Psoas muscle (tissue), 8 donors: ENCODE data around the gene PRKN. TPM values are rescaled to one million over a fixed set of nuclear protein-coding genes. Genes with fewer than 3 reads are reported as not detected.

Source experiments
- ATAC-seq, 4 donors: fragments of 200-7000 bp; cut with Tn5 transposase; one replicate each; pipeline ENCODE4 v1.9.1; 2020; ENCODE audit warnings: moderate library complexity in 3 of 4, mild to moderate bottlenecking in 2 of 4
- DNase-seq, 2 donors: peaks; one replicate each; pipeline ENCODE4 v3.0.0-alpha.2; 2020
- H3K27ac ChIP-seq: fragments of 200-600 bp; one replicate; pipeline ENCODE4 v1.8.0; 2022
- H3K27me3 ChIP-seq, 3 donors: fragments of 200-600 bp in 1 of 3; one replicate each; pipeline versions ENCODE4 v1.6.1 to v1.8.0; 2013 to 2022; ENCODE audit warnings: low read length in 2 of 3, mild to moderate bottlenecking in 2 of 3, moderate library complexity in 1 of 3; ENCODE audit not compliant: insufficient read depth in 3 of 3
- H3K36me3 ChIP-seq, 2 donors: fragments of 200-600 bp in 1 of 2; one replicate each; pipeline versions ENCODE4 v1.6.1 to v1.8.0; 2013 to 2022; ENCODE audit warnings: low read depth in 1 of 2, mild to moderate bottlenecking in 1 of 2, moderate library complexity in 1 of 2; ENCODE audit not compliant: insufficient read depth in 1 of 2
- H3K4me1 ChIP-seq: fragments of 200-600 bp; one replicate; pipeline ENCODE4 v1.8.0; 2022
- H3K4me3 ChIP-seq: fragments of 200-600 bp; one replicate; pipeline ENCODE4 v1.8.0; 2022; ENCODE audit warnings: mild to moderate bottlenecking
- H3K9me3 ChIP-seq: fragments of 200-600 bp; one replicate; pipeline ENCODE4 v1.8.0; 2022
- WGBS, 3 donors: extraction: QIAGEN DNeasy Blood & Tissue Kit; methylation state at CpG; one replicate each; pipeline versions ENCODE4 v1.1.6 to v1.1.7; 2013; 5-methylcytosine and 5-hydroxymethylcytosine counted together
- intact Hi-C, 2 donors: fragments of 100-400 bp; cut with DNase I; formaldehyde crosslinking; loops; one replicate each; pipeline versions ENCODE4 v1.11.0 to v1.14.2; 2022
- polyA plus RNA-seq, 3 donors: library from polyadenylated mRNA; stranded (reverse); fragments of 200-250 nt; gene quantifications; one replicate each; pipeline ENCODE4 v1.2.3, GENCODE V29; 2013
- total RNA-seq, 4 donors: library from RNA; stranded (reverse); fragmentation: NEBNext Ultra II Directional in 2 of 4; extraction: Animal tissue kit (Norgen Biotek cat#: 25700) in 2 of 4; gene quantifications; one replicate each; pipeline versions ENCODE4 v1.2.1 to v1.2.4, GENCODE V29; 2021 to 2023
- TF ChIP-seq, protein P1 (sequence below): fragments of 200-600 bp; IDR thresholded peaks from one replicate; pipeline ENCODE4 v1.8.0; 2022; ENCODE audit warnings: antibody characterized with exemption
- donor health status: healthy with polysubstance abuse.
- donor health status: DM: no; HTN: no; CAD: no; lungs with moderate emphysema.
- donor health status: Bipolar disorder and iron deficiency.
- donor health status: healthy.
- donor health status: DM: yes; HTN: yes; CAD: no.
- donor health status: DM: no; HTN: no; CAD: no.
- donor health status: DM: no; HTN: no; CAD: no.
- donor health status: DM: yes; HTN: yes; CAD: no.

Gene PRKN
- total and polyA plus RNA-seq, 7 donors = 1.5 to 19.5 (median 11.7) TPM

DNA sequence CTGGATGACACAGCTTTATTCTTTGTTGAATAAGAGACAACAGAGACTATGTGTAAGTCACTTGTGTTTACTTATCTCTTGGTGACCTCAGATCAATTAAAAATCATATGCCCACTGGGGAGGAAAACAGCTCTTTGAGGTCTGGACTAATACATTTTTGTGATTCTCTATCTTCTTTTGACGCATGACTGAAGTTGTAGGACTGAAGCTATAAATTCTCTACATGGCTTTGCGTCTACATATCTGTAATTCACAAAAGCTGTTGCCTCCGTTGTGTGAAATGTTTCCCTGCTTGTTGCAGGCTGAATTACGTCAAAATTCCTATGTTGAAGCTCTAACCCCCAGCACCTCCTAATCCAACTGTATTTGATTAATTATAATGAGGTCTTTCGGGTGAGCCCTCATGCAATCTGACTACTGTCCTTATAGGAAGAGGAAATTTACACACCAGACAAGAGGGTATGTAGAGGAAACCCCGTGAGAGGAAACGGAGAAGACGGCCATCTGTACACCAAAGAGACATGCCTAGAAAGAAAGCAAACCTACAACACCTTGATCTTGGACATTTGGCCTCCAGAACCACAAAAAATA lies 481.6 kb downstream of the PRKN start:
- TF ChIP-seq, protein P1, sequence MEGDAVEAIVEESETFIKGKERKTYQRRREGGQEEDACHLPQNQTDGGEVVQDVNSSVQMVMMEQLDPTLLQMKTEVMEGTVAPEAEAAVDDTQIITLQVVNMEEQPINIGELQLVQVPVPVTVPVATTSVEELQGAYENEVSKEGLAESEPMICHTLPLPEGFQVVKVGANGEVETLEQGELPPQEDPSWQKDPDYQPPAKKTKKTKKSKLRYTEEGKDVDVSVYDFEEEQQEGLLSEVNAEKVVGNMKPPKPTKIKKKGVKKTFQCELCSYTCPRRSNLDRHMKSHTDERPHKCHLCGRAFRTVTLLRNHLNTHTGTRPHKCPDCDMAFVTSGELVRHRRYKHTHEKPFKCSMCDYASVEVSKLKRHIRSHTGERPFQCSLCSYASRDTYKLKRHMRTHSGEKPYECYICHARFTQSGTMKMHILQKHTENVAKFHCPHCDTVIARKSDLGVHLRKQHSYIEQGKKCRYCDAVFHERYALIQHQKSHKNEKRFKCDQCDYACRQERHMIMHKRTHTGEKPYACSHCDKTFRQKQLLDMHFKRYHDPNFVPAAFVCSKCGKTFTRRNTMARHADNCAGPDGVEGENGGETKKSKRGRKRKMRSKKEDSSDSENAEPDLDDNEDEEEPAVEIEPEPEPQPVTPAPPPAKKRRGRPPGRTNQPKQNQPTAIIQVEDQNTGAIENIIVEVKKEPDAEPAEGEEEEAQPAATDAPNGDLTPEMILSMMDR = no peak
- WGBS, 3 donors = 86 to 89% (median 89%) methylated on average over 8 of the region's 8 CpGs

DNA sequence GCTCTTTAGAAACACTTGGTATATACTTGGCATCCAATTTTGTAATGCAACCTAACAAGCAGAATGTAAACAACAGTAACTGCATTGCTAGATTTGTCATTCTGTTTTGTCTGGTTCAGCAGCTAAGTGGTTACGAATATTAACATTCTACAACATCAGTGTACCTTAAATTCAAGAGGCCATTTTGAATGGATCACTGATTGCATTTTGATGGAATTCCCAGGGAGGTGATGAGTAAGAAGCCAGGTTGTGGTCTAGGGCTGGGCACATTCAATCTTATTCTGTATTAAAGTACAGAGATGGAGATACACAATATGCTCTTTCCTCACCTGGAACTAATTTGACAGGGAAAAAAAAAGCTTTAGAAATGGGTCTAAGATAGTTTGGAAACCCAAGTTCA lies 483.5 kb downstream of the PRKN start:
- Histone ChIP-seq H3K4me3 (no peak overlapping the region), H3K4me1 (no peaks in the 10 kb centered on the region), H3K9me3 (no peaks in the 10 kb centered on the region), H3K27me3 (no peaks in the 10 kb centered on the region), H3K36me3 (no peaks in the 10 kb centered on the region), H3K27ac (no peak overlapping the region)
- intact Hi-C loops = no loop called here
- no peak for DNase-seq
- no peak for ATAC-seq
- TF ChIP-seq, protein P1 = no peak
- WGBS, 3 donors = 97 to 98% (median 97%) methylated on average over 1 of the region's 1 CpG

More for the DNA sequence above, 481.6 kb downstream of the PRKN start:
- Histone ChIP-seq H3K27me3 (no peaks in the 10 kb centered on the region), H3K27ac (no peak overlapping the region), H3K9me3 (no peaks in the 10 kb centered on the region), H3K36me3 (no peaks in the 10 kb centered on the region), H3K4me1 (no peaks in the 10 kb centered on the region), H3K4me3 (no peak overlapping the region)
- DNase-seq (no peak), ATAC-seq (no peak)
- intact Hi-C loops = no loop called here

DNA sequence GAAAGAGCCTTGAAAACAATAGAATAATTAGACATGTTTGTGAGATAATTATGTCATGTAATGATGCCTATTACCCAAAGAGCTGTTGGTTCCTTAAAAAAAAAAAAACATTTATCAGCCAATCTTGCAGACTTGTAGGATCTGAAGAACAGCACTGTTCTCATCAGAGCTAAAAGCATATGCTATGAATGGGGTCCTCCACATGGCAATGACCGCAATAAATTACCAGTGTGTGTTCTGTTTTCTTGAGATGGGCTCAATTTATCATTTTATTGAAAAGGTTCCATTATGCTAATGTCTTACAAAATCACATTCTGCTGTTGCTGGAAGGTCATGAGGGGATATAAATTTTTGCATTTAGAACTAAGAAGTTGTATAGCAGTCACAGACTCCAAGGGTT lies 484.7 kb downstream of the PRKN start:
- no peaks in the 10 kb centered on the region for H3K9me3 ChIP-seq
- no peak overlapping the region for H3K4me3 ChIP-seq
- no peak overlapping the region for H3K27ac ChIP-seq
- TF ChIP-seq, protein P1 = no peak
- H3K27me3 ChIP-seq = no peaks in the 10 kb centered on the region
- ATAC-seq (no peak), DNase-seq (no peak)
- intact Hi-C loops = no loop called here
- no peaks in the 10 kb centered on the region for H3K4me1 ChIP-seq
- 97 to 100% (median 99%) methylated on average over 1 of the region's 1 CpG for WGBS, 3 donors
- no peaks in the 10 kb centered on the region for H3K36me3 ChIP-seq

DNA sequence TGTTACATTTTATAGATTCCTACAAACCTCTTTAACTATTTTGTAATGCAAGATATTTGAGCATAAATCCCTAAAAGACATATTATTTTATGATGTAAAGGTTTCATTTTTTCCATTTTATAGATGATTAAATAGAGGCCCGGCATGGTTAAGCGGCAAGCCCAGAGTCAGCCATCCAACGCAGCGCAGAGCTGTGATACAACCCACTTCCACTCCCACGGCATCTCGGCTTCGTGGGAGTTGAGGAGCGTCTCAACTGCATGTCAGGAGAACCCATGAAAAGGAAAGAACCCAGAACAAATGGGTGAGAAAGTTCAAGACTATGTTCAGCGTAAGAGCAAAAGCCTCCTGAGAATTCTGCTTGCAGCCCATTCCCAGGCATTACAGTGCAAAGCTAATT lies 488.2 kb downstream of the PRKN start:
- Histone ChIP-seq H3K4me3 (no peak overlapping the region), H3K4me1 (no peaks in the 10 kb centered on the region), H3K27me3 (no peaks in the 10 kb centered on the region), H3K9me3 (no peaks in the 10 kb centered on the region), H3K27ac (no peak overlapping the region), H3K36me3 (no peaks in the 10 kb centered on the region)
- DNase-seq (no peak), ATAC-seq (no peak)
- TF ChIP-seq, protein P1 = no peak
- WGBS, 3 donors = 95 to 96% (median 96%) methylated on average over 9 of the region's 9 CpGs
- intact Hi-C loops = no loop called here

DNA sequence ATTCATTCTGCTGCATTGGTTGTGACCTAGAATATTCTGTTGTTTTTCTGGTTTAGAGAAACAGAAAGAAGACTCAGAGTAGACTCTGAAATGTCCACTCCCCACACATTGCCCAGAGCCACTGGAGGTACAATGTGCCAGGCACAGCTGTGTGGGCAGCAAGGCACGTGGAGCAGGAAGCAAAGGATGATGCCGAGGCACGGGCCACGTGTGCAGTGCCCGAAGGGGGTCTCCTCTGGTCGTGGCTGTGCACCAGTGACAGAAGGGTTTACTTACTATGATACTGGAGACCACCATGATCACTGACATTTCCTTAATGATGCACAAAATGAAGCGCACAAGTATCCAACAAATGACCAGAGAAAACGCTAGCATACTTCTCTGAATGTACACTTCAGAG lies 488.9 kb downstream of the PRKN start:
- ATAC-seq (no peak), DNase-seq (no peak)
- H3K9me3 ChIP-seq = no peaks in the 10 kb centered on the region
- no peak overlapping the region for H3K4me3 ChIP-seq
- no peaks in the 10 kb centered on the region for H3K36me3 ChIP-seq
- H3K27ac ChIP-seq = no peak overlapping the region
- H3K4me1 ChIP-seq = no peaks in the 10 kb centered on the region
- WGBS, 3 donors = 89 to 94% (median 91%) methylated on average over 8 of the region's 8 CpGs
- intact Hi-C loops = no loop called here
- H3K27me3 ChIP-seq = no peaks in the 10 kb centered on the region
- TF ChIP-seq, protein P1 = no peak
